ENCODE data around the gene FKBP1A.

Gene FKBP1A

DNA sequence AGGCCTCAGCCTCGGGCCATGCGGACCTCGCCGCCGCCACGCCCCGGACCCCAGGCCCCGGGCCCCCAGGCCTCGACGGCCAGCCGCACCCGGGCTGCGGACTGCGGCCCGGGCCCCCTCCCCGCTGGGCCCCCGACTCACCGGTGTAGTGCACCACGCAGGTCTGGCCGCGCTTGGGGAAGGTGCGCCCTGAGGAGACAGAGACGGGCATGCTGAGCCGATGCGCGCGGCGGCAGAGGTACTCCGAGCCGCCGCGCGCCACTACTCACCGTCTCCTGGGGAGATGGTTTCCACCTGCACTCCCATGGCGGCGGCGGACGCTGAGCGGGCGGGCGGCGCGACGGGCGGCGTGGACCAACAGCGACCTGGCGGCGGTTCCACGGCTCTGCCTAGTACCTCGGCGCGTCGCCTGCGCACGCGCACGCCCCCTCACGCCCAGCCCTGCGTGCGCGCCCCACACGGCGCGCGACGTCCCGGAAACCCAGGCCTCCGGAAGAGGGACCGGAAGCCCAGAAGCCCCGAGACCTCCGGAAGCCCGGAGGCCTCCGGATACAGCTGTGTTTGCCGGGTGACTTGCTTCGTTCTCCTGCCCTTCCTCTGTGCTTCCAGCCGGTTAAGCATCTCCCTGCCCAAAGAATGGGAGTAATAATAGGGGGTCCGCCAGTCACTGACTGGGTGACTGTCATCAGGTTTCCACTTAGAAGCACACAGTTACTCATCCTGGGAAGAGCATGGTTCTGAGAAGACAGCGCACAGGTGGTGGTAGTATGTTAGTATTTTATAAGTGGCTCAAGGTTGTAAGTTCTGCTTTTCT is at the start of gene FKBP1A:
Gene FKBP1A (minus strand): TSS at position 362 of the 814 bp plus-strand sequence. CDS start 56 bp downstream, at position 306.
- peak; percentile 79 to 88 (median 81) for DNase-seq (ENCODE audit: low read depth in 3 of 3)

DNA sequence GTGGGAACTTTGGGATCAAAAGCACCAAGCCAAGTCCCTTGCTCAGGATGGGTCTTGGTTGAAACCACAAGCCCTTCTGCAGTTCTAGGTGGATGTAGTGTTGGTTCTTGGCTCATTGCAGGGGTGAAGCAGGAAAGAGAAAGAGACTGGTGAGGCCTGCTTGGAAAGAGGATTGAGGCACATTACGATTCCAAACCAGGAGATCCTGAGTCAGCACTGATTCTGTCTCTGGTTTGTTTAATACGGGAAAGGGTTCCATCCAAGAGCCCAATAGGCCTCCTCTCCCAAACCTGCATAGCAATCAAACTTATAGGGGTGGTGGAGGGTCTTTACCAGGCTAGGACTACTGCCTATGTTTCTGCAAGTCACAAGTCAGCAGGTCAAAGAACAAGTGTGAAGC is 49.5 kb upstream of the FKBP1A start:
- no peak for DNase-seq (ENCODE audit: low read depth in 3 of 3)

DNA sequence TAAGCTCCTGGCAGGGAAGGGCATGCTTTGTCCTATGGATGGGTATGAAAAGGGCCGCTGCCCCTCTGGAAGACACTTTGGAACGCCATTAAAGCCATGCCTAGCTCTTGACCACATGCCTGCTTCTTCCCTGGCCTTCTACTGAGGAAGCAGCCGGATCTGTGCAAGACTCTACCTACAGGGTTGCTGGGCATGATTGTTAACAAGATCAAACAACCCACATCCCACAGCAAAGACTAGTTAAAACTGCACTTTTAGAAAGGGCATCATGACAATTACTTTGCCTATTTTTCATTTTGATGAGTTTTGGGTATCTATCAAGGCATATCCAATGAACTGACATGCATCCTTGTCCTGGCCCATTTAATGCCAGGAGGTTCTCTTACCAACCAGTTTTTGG is 48.3 kb upstream of the FKBP1A start:
- no peak for DNase-seq (ENCODE audit: low read depth in 3 of 3)

DNA sequence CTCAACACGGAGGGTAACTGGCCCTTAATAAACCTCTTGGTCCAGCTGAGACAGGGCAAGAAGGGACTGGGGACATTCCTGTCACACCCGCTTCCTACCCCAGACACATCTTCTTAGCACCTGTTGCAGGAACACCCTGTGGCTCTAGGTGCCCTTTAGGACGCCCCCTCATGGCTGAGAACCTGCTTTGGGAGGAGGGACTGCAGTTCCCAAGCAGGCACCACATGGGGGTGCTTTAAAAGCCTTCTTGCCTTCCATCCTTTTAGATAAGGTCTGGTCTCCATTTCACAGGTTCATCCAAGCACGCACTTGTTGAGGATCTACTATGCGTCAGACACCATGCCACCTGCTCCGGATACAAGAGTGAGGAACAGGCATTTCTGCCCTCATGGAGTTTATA is 47.2 kb upstream of the FKBP1A start:
- no peak for DNase-seq (ENCODE audit: low read depth in 3 of 3)

DNA sequence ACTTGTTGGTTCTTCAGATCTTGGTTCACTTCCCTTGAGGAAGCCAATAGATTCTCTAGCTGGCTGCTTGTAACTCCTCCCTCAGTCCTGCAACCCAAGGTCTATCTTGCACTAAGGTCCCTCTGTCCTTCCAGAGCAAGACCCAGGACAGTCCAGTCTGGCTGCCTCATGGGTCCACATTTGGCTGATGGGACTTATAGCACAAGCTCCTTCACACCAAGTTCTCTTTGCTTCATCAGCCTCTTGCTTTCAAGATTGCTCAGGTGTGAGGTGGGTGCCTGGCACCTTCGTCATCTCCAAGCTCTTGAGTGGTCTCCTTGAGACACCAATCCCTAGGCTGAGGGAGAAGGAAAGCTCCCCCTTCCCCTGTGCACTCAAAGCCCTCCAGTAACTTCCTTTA is 45.5 kb upstream of the FKBP1A start:
- DNase-seq (ENCODE audit: low read depth in 3 of 3), result no peak

DNA sequence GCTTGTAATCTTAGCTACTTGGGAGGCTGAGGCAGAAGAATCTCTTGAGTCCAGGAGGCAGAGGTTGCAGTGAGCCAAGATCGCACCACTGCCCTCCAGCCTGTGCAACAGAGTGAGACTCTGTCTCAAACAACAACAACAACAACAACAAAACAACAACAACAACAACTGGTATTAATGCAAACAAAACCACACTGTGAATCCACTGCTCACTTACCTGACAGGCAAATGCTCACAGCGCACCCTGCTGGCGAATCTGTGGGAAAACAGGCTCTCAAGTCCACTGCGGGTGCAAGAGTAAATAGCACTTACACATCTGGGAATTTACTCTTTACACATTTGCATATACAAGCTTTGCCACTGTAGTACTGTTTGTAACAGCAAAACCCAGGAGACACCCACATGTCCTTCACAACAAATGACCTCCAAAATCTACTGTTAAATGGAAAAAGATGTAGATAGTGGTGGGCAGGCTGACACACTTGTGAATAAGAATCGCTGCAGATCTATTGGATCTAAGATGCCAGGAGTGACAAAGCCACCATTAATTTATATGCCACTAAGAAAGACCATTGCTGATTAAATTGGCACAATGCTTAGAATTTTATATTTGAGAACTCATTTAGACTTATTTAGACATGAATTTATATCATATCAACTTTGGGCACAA is 44.5 kb upstream of the FKBP1A start:
- DNase-seq (ENCODE audit: low read depth in 3 of 3), result peak; percentile 53 to 68 (median 57)

DNA sequence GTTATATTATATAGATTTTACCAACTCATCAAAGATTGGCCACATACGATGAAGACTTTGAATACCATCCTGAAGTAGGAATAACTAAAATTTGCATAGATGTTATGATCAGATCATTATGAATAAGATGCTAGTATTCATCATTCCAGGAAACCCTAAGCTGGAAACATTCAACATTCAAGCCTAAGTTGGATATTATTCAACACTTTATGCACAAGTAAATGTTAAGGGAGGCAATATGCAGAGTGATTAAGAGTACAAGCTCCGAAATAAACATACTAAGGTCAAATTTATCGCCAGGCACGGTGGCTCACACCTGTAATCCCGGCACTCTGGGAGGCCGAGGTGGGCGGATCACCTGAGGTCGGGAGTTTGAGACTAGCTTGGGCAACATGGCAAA is 43.4 kb upstream of the FKBP1A start:
- no peak for DNase-seq (ENCODE audit: low read depth in 3 of 3)

DNA sequence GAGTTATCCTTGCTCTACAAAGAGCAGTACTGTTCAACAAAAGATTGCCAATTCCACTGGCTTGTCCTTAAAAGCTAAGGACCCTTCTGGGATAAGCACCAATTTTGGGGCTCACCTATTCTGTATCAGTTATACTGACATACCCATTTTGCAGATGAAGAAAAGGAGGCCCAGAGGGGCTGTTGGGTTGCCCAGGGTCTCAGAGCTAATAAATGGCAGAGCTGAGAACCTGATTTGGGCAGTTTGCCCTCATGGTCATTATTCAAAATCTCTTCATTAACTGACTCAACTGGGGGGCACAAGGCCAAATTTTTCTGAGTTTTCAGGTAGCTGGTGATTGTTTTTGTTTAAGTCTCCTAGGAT is 42.5 kb upstream of the FKBP1A start:
- DNase-seq (ENCODE audit: low read depth in 3 of 3), result no peak

DNA sequence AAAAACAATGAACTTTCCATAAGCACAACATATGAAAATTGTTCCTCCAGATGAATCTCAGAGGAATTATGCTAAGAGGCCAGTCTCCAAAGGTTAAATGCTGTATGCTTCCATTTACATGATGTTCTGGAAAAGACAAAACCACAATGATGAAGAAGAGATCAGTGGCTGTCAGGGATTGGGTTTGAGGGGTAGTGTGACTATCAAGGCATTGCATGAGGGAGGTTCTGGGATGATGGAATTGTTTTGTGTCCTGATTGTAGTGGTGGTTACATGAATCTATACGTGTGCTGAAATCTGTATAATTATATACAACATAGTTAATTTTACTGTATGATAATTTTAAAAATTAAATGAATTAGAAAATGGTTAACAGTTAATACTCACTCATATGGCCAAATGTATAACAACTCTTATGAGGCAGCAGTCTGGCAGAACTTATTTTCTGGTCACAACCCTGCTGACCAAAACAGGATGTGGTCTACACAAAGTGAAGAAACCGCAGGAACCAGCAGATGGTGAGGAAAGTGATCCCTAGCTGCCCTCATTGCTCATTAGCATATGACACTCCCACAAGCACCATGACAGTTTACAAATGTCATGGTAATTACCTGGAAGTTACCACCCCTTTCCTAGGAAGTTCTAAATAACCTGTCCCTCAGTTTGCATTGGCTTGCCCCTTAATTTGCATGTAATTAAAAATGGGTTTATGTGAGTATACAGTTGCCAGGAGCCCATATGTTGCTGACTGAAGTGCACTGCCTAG is 41.9 kb upstream of the FKBP1A start:
- peak in 1 of 3 experiments; percentile 13 for DNase-seq (ENCODE audit: low read depth in 3 of 3)

DNA sequence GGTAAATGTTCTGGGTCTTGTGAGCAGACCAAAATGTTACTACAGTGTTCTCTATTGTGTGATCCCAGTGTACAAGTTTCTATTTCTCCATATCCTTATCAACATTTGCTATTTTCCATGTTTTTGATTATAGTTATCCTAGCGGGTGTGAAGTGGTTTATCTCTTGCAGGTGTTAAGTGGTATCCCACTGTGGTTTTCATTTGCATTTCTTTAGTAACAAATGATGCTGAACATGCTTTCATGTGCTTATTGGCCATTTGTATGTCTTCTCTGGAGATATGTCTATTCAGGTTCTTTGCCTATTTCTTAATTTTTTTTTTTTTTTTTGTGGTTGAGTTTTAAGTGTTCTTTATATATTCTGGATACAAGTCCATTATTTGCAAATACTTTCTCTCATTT is 38.3 kb upstream of the FKBP1A start:
- no peak for DNase-seq (ENCODE audit: low read depth in 3 of 3)

DNA sequence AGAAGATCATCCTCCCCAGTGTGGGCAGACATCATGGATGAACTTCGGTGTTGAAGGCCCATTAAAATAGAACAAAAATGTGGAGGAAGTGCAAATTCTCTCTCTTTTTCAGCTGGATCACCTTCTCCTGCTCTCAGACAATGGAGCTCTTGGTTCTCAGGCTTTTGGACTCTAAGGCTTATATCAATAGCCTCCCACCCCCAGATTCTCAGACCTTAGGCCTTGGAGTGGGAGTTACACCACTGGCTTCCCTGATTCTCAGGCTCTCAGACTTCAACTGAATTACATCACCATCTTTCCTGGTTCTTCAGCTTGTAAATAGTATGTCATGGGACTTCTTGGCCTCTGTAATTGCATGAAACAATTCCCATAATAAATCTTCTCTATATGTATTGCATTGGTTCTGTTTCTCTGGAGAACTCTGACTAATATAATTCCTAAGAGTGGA is 37.2 kb upstream of the FKBP1A start:
- DNase-seq (ENCODE audit: low read depth in 3 of 3), result no peak

DNA sequence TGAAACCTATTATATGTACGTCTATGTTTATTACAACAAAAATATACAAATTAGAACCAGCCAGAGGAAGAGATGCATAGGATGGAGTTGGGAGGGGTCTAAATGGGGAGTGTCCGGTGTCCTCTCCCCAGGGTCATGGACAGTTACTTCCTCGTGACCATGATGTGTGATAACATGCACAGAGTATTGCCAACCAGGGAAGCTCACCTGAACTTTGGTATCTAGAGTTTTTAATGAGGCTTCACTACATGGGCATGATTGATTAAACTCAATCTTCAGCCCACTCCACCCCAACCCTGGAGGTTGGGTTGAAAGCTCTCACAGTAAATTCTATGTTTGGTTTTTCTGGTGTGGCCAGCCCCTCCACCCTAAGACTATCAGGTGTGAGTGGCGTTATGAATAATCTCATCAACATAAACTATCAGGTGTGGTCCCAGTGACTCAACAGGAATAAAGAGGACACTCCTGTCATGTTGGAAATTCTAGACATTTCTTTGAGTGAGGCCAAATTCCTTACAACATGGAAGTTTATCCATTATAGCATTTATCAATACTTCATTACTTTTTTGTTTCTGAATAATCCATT is 36.4 kb upstream of the FKBP1A start:
- no peak for DNase-seq (ENCODE audit: low read depth in 3 of 3)

DNA sequence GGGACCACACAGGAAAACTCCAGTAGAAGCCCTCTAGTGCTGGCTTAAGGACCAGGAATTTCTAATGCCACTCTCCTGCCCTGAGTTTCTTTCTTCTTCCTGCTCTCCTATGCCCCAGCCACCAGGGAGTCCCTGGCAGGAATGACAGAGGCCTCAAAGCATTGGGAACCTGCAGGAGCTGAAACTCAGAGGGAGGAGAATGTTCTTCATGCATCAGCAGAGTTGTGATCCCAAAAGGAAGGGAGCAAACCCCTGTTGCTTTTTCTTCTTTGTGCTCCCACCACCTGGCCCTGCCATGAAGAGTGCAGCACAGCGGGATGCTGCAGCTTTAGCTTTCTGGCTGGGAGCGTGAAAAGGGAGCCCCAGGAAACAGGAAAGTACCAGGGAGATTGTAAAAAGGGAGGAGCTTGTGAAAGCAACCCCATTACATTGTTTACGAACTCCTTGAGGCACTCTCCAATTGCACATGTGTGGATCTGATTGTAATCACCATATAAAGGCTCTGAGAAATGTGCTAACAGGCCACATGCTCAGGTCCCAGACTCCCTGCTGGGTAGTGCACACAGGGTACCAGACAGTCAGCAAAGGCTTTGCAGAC is 34.7 kb upstream of the FKBP1A start:
- no peak for DNase-seq (ENCODE audit: low read depth in 3 of 3)

DNA sequence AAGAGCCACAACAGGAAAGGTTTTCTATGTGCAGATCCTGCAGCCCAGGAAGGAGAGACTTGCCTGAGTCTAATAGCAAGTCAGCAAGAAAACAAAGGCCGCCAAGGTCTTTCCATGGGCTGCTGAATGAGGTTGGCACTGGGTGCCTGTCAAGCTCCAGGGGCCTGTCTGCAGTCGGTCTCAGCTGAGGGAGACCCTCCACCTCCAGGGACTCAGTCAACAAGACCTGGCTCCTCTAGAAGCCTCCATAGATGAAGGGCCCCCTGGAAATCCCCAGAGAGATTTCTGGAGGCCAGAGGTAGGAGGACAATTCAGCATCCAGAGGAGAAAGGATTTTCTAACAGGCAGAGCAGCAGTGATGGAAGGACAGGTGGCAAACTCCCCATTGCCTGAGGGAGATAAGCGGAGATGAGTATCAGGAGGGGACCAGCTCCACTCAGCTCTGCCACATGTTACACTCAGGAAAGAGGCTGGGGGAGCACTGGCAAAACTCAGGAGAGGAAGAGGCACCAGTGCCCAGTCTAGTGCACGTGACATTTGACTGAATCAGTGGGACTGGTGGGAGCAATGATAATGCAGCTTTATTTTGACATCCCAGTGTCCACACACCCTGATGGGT is 33.5 kb upstream of the FKBP1A start:
- DNase-seq (ENCODE audit: low read depth in 3 of 3), result no peak

DNA sequence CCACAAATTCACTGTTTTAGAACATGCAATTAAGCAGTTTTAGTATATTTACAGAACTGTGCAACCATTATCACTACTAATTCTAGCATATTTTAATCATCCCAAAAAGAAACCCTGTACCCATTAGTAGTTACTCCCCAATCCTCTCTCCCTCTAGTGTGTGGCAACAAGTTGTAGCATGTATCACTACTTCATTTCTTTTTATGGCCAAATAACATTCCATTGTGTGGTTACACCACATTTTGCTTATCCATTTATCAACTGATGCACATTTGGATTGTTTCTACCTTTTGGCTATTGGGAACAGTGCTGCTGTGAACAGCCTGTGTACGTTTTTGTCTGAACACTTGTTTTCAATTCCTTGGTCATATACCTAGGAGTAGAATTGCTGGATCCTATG is 31.5 kb upstream of the FKBP1A start:
- no peak for DNase-seq (ENCODE audit: low read depth in 3 of 3)

DNA sequence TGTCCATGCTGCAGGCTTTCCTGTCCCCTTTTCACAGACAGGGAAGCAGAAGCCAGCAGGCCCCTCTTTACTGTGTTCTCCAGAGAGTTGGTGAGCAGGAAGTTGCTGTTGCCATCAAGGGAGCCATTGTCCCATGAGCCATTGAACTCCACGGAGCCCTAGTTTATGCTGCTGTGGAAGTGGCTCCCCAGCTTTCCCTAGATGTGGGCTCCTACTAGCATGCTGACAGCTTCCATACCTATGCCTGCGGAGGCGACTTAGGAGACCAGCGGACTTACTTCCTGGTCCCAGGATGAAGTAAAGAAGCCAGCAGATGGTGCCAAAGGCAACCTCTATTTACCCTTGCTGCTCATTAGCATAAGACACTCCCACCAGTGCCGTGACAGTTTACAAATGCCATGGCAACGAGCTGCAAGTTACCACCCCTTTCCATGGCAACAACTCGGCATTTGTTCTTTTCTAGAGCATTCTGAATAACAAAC is 30.8 kb upstream of the FKBP1A start:
- no peak for DNase-seq (ENCODE audit: low read depth in 3 of 3)

DNA sequence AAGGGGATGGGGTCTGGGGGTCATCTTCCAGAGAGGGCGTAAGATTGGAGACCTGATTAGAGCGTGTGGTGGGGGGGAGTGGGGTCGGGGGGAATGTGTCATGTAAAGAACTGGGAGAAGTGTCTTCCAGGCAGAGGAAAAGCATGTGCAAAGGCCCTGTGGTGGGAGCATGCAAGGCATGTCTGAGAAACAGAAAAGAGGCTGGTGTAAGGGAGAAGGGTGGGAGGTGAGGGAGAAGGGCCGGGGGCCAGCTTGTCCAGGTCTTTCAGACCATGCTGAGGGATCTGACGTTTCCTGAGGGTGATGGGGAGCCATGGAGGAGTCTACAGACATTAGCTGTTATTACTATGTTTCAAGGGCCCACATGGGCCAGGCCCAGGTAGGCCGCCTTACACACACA is 30.4 kb upstream of the FKBP1A start:
- no peak for DNase-seq (ENCODE audit: low read depth in 3 of 3)

DNA sequence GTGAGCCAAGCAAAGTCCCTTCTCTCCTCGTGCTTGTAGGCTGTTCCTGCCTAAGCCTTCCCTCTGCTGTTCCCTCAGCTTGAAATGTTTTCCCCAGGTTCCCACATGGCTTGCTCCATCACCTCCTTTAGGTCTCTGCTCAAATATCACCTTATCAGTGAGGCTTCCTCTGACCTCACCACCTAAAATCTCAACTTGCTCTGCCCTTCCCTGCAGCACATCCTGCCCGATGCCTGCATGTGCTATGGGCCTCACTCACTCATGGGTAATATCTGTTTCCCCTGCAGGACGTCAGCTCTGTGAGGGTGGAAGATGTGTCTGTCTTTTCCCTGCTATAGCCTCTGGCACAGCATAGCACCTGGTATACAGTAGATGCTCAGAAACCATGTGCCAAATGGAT is 29.9 kb upstream of the FKBP1A start:
- no peak for DNase-seq (ENCODE audit: low read depth in 3 of 3)

DNA sequence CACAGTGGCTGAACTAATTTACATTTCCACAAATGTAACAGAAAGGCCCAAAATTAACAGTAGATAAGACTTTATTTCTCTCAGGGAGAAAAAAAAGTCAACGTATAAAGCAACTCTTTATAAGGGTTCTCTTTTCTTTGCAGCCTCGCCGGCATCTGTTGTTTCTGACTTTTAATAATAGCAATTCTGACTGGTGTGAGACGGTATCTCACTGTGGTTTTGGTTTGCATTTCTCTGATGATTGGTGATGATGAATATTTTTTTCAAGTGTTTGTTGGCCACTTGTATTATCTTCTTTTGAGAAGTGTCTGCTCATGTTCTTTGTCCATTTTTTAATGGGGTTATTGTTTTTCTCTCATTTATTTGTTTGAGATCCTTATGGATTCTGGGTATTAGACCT is 27.2 kb upstream of the FKBP1A start:
- no peak for DNase-seq (ENCODE audit: low read depth in 3 of 3)

DNA sequence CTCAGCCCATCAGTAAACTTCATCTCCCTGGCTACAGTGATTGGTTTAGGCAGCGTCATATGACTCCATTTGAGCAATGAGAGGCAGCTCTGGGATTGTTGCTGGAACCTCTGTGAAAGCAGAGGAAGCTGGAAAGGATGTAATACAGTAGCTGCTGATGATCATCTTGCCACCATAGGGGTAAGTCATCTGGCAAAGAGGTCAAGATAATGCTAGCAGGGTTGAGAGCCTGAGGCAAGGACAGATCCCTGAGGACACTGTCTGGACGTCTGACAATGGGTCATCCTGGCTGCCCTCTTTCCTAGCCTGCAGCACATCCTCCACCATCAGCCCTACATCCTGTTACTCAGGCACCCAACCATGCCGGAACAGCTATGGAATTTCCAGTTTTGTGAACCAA is 25.5 kb upstream of the FKBP1A start:
- no peak for DNase-seq (ENCODE audit: low read depth in 3 of 3)

DNA sequence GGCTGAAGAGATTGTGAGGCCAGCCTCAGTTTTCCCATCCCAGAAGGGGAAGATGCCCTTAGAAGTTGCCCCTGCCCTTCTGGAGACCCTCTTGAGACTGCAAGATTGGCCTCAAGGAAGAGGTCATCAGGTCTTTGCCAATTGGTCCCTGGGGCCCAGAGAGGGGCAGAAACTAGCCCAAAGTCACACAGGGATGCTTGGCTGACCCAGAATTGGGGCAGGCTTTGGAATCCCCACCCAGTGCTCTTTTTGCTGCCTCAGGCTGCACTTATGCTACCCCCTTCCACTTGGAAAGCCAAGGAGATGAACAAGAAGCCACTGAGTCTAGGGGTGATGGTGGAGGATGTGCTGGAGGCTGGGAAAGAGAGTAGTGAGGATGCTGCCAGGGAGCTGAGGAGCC is 24.9 kb upstream of the FKBP1A start:
- DNase-seq (ENCODE audit: low read depth in 3 of 3), result no peak

Data from stimulated activated CD4-positive, alpha-beta T cell treated with anti-CD3 and anti-CD28 coated beads, TNF-alpha, amount 100 ng/mL, for 4 hours (primary cell).